ENCODE results near the gene RCBTB1.

DNA sequence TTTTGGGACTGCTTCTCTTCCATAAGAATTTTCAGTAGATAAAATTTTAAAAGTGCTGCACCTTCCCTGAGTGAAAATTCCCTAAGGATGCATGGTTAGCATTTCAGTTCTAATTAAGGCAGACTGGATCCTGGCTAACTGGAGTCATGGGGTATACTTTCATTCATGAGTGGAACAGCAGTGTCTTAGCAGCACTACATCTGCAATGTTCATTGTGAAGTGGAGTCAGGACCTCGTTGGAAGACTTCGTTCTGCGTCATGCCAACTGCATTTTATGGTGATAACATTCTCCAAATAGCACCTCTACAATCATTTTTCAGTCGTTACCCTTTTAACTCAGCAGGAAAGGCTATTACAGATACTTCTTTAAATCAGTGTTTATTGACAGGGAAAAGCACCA is 64.1 kb downstream of the RCBTB1 start:
- TF ChIP-seq, protein P1, sequence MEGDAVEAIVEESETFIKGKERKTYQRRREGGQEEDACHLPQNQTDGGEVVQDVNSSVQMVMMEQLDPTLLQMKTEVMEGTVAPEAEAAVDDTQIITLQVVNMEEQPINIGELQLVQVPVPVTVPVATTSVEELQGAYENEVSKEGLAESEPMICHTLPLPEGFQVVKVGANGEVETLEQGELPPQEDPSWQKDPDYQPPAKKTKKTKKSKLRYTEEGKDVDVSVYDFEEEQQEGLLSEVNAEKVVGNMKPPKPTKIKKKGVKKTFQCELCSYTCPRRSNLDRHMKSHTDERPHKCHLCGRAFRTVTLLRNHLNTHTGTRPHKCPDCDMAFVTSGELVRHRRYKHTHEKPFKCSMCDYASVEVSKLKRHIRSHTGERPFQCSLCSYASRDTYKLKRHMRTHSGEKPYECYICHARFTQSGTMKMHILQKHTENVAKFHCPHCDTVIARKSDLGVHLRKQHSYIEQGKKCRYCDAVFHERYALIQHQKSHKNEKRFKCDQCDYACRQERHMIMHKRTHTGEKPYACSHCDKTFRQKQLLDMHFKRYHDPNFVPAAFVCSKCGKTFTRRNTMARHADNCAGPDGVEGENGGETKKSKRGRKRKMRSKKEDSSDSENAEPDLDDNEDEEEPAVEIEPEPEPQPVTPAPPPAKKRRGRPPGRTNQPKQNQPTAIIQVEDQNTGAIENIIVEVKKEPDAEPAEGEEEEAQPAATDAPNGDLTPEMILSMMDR (IDR thresholded peaks at IDR 0.05): no peak
- no peak for TF ChIP-seq NR3C1 (IDR thresholded peaks at IDR 0.05)
- TF ChIP-seq USF2 (IDR thresholded peaks at IDR 0.05): no peak
- TF ChIP-seq BHLHE40 (IDR thresholded peaks at IDR 0.05; ENCODE audit: low read depth, low read length): no peak
- TF ChIP-seq RAD21 (conservative IDR thresholded peaks at IDR 0.05 in 1 of 2, IDR thresholded peaks at IDR 0.05 in 1 of 2): no peak
- no peak for TF ChIP-seq POLR2A (IDR thresholded peaks at IDR 0.05; ENCODE audit: low read length)
- no peak for TF ChIP-seq HMGXB4 (CRISPR knock-in tag; IDR thresholded peaks at IDR 0.05; ENCODE audit: borderline replicate concordance)
